HCT116 (cell line): ENCODE data around the gene RNF121. TPM values are rescaled to one million over a fixed set of nuclear protein-coding genes. Genes with fewer than 3 reads are reported as not detected.

Experiments
- ATAC-seq: fragments of 200-7000 bp; cut with Tn5 transposase; 2 replicates; pipeline ENCODE4 v1.9.1; 2020; ENCODE audit warnings: mild to moderate bottlenecking, moderate library complexity
- BruUV-seq: library from RNA; stranded (reverse); fragments of 400-500 nt; replicated peaks from 2 replicates; lab custom pipeline; 2021; lab: Mats Ljungman, UMichigan
- CTCF ChIA-PET: fragments of 300-600 bp; sonication (Branson Sonifier 250); formaldehyde crosslinking; loops from one replicate; lab custom pipeline; 2021; ENCODE audit warnings: antibody characterized with exemption; lab: Charles Lee
- POLR2A ChIA-PET: fragments of 300-600, 350-600 bp; sonication (Branson Sonifier 250); formaldehyde crosslinking; loops from one replicate; lab custom pipeline; 2021; ENCODE audit warnings: antibody characterized with exemption; lab: Charles Lee
- RAD21 ChIA-PET, 2 experiments: fragments of 300-600 bp; sonication (Branson Sonifier 250); formaldehyde crosslinking; loops; one replicate each; lab custom pipeline; 2023; ENCODE audit warnings: low total read pairs in 2 of 2; ENCODE audit not compliant: uncharacterized antibody in 2 of 2, unreplicated experiment in 2 of 2, low non-redundant PET in 1 of 2; lab: Charles Lee
- DNase-seq: peaks from one replicate; pipeline ENCODE4 v3.0.0-alpha.2; 2010; ENCODE audit warnings: low read depth, low spot score
- H2AFZ ChIP-seq: fragments of 200-600 bp; shearing (Covaris generic), sonication (generic); 2 replicates; pipeline ENCODE4 v1.6.1; 2017; ENCODE audit warnings: low read depth, mixed run types, mixed read lengths, antibody characterized with exemption, low read length; ENCODE audit not compliant: poor library complexity, severe bottlenecking
- H3K27ac ChIP-seq: 2 replicates; pipeline ENCODE4 v1.5.1; 2012; ENCODE audit warnings: low read depth, low read length
- H3K27me3 ChIP-seq: fragments of 200-600 bp; sonication (generic); 2 replicates; pipeline ENCODE4 v1.6.1; 2016; ENCODE audit warnings: mixed run types, low read length, mixed read lengths; ENCODE audit not compliant: insufficient read depth
- H3K36me3 ChIP-seq, 2 experiments: fragments of 200-500 bp in 1 of 2; fragments of 200-600 bp in 1 of 2; sonication (Bioruptor generic) in 1 of 2; sonication (generic) in 1 of 2; 2 replicates each; pipeline versions ENCODE4 v1.5.1 to v1.6.1; 2014 to 2016; ENCODE audit warnings: low read length in 2 of 2, inconsistent platforms in 1 of 2, mixed read lengths in 1 of 2, mixed run types in 1 of 2; ENCODE audit not compliant: insufficient read depth in 2 of 2, control insufficient read depth in 1 of 2
- H3K4me1 ChIP-seq, 2 experiments: fragments of 200-600 bp in 1 of 2; sonication (generic) in 1 of 2; 2 replicates each; pipeline versions ENCODE4 v1.5.1 to v1.6.1; 2012 to 2017; ENCODE audit warnings: low read length in 2 of 2, inconsistent platforms in 1 of 2, mild to moderate bottlenecking in 1 of 2, mixed read lengths in 1 of 2, mixed run types in 1 of 2, moderate library complexity in 1 of 2; ENCODE audit not compliant: insufficient read depth in 2 of 2, control insufficient read depth in 1 of 2
- H3K4me2 ChIP-seq: fragments of 200-600 bp; sonication (generic); 2 replicates; pipeline ENCODE4 v1.6.1; 2017; ENCODE audit warnings: mixed run types, low read length, mixed read lengths
- H3K4me3 ChIP-seq, 2 experiments: fragments of 200-600 bp in 1 of 2; sonication (generic) in 1 of 2; replicated peaks in 1 of 2; 2 replicates each; pipeline ENCODE4 v1.5.1; 2011 to 2016; ENCODE audit warnings: low read length in 2 of 2, control low read depth in 1 of 2, low read depth in 1 of 2, mild to moderate bottlenecking in 1 of 2, mixed read lengths in 1 of 2, mixed run types in 1 of 2
- H3K79me2 ChIP-seq: fragments of 200-600 bp; sonication (generic); 2 replicates; pipeline ENCODE4 v1.6.1; 2017; ENCODE audit warnings: mild to moderate bottlenecking, mixed run types, low read length, moderate library complexity, mixed read lengths; ENCODE audit not compliant: insufficient read depth
- H3K9ac ChIP-seq: fragments of 200-600 bp; sonication (generic); 2 replicates; pipeline ENCODE4 v1.6.1; 2016; ENCODE audit warnings: low read length, mixed read lengths
- H3K9me2 ChIP-seq: fragments of 200-600 bp; sonication (generic), shearing (Covaris generic); 2 replicates; pipeline ENCODE4 v1.6.1; 2017; ENCODE audit warnings: mixed run types, mild to moderate bottlenecking, moderate library complexity; ENCODE audit not compliant: insufficient read depth
- H3K9me3 ChIP-seq, 2 experiments: fragments of 200-500 bp in 1 of 2; fragments of 200-600 bp in 1 of 2; sonication (Bioruptor generic) in 1 of 2; sonication (generic) in 1 of 2; 2 replicates each; pipeline ENCODE4 v1.6.1; 2014 to 2017; ENCODE audit warnings: low read length in 2 of 2, mixed read lengths in 2 of 2, inconsistent platforms in 1 of 2, low read depth in 1 of 2, mild to moderate bottlenecking in 1 of 2, mixed run types in 1 of 2, moderate library complexity in 1 of 2; ENCODE audit not compliant: control insufficient read depth in 1 of 2, insufficient read depth in 1 of 2
- H4K20me1 ChIP-seq: fragments of 200-600 bp; sonication (generic), shearing (Covaris generic); 2 replicates; pipeline ENCODE4 v1.6.1; 2017; ENCODE audit warnings: mixed run types, mild to moderate bottlenecking, moderate library complexity; ENCODE audit not compliant: insufficient read depth
- CBX3 ChIP-seq: IDR thresholded peaks from 2 replicates; pipeline ENCODE4 v1.6.1; 2012; ENCODE audit warnings: low read depth
- CEBPB ChIP-seq: IDR thresholded peaks from 2 replicates; pipeline ENCODE4 v1.6.1; 2012; ENCODE audit warnings: low read depth
- ELF1 ChIP-seq: IDR thresholded peaks from 2 replicates; pipeline ENCODE4 v1.6.1; 2012; ENCODE audit warnings: low read depth, borderline replicate concordance
- EZH2 ChIP-seq: fragments of 200-600 bp; sonication (generic); IDR thresholded peaks from 2 replicates; pipeline ENCODE4 v1.6.1; 2017; ENCODE audit warnings: antibody characterized with exemption, mixed run types
- EZH2phosphoT487 ChIP-seq: fragments of 200-600 bp; IDR thresholded peaks from 2 replicates; pipeline ENCODE4 v1.6.1; 2018; ENCODE audit warnings: antibody characterized with exemption, borderline replicate concordance
- FOSL1 ChIP-seq: IDR thresholded peaks from 2 replicates; pipeline ENCODE4 v1.6.1; 2012; ENCODE audit warnings: low read depth
- JUND ChIP-seq: IDR thresholded peaks from 2 replicates; pipeline ENCODE4 v1.6.1; 2012
- MAX ChIP-seq: IDR thresholded peaks from 2 replicates; pipeline ENCODE4 v1.6.1; 2012
- POLR2A ChIP-seq: IDR thresholded peaks from 2 replicates; pipeline ENCODE4 v1.7.0; 2011; ENCODE audit warnings: borderline replicate concordance; ENCODE audit not compliant: insufficient read depth, insufficient read length; ENCODE audit errors: extremely low read depth
- POLR2AphosphoS5 ChIP-seq: IDR thresholded peaks from 2 replicates; pipeline ENCODE4 v1.6.1; 2011; ENCODE audit warnings: mild to moderate bottlenecking, low read depth, low read length, moderate library complexity
- RAD21 ChIP-seq: IDR thresholded peaks from 2 replicates; pipeline ENCODE4 v1.6.1; 2012; ENCODE audit warnings: low read depth, mild to moderate bottlenecking
- SIN3A ChIP-seq: IDR thresholded peaks from 2 replicates; pipeline ENCODE4 v1.6.1; 2012; ENCODE audit warnings: low read depth
- SP1 ChIP-seq: IDR thresholded peaks from 2 replicates; pipeline ENCODE4 v1.6.1; 2012; ENCODE audit warnings: low read depth
- SRF ChIP-seq: IDR thresholded peaks from 2 replicates; pipeline ENCODE4 v1.6.1; 2012; ENCODE audit warnings: low read depth
- TCF7L2 ChIP-seq: IDR thresholded peaks from 2 replicates; pipeline ENCODE4 v1.7.0; 2011; ENCODE audit warnings: borderline replicate concordance, inconsistent platforms; ENCODE audit not compliant: insufficient read depth, insufficient read length; ENCODE audit errors: extremely low read depth
- YY1 ChIP-seq: IDR thresholded peaks from 2 replicates; pipeline ENCODE4 v1.6.1; 2011; ENCODE audit warnings: low read length, low read depth, moderate library complexity, mild to moderate bottlenecking; ENCODE audit not compliant: insufficient replicate concordance; ENCODE audit errors: extremely low read depth
- ZBTB33 ChIP-seq: IDR thresholded peaks from 2 replicates; pipeline ENCODE4 v1.6.1; 2011; ENCODE audit warnings: mild to moderate bottlenecking, low read length, moderate library complexity; ENCODE audit not compliant: insufficient replicate concordance; ENCODE audit errors: extremely low read depth
- ZNF274 ChIP-seq: fragments of 200-500 bp; sonication (Bioruptor generic); IDR thresholded peaks from 2 replicates; pipeline ENCODE4 v1.6.1; 2014; ENCODE audit warnings: mild to moderate bottlenecking, low read depth, low read length, inconsistent platforms
- intact Hi-C: fragments of 100-400 bp; cut with micrococcal nuclease; formaldehyde crosslinking; loops from 2 replicates; pipeline ENCODE4 v1.10.0; 2022
- total RNA-seq: library from RNA; stranded (reverse); gene quantifications from one replicate; pipeline ENCODE4 v1.2.1, GENCODE V29; 2021; ENCODE audit not compliant: unreplicated experiment

Gene RNF121
- total RNA-seq, 1 experiment from 2014 or later = 24.5 TPM

- TF ChIP-seq TCF7L2 (no peak), CBX3 (no peak), CEBPB (no peak), FOSL1 (no peak), SIN3A (no peak), POLR2A (no peak), ZBTB33 (no peak), EZH2 (no peak), RAD21 (no peak), POLR2AphosphoS5 (no peak), SRF (no peak), EZH2phosphoT487 (no peak)
These were observed 1.9 kb downstream of the RNF121 start (continued) for GRCh38 chr11:71930556-71931244.

GRCh38 chr11:71931245-71931602 is 2.4 kb downstream of the RNF121 start:
- Histone ChIP-seq H3K9me3 (no peaks in the 10 kb centered on the region), H3K36me3 (no peaks in the 10 kb centered on the region), H3K9ac (no peak overlapping the region), H3K4me3 (no peak overlapping the region), H2AFZ (no peak overlapping the region), H3K27me3 (no peaks in the 10 kb centered on the region), H3K27ac (no peak overlapping the region), H3K9me2 (no peaks in the 10 kb centered on the region), H3K4me2 (no peak overlapping the region), H4K20me1 (no peaks in the 10 kb centered on the region)
- POLR2A ChIA-PET = no interaction called here
- no TSS peak for BruUV-seq
- ATAC-seq (no peak), DNase-seq (no peak)
- intact Hi-C loops = no loop called here
- TF ChIP-seq ZNF274 (no peak), EZH2 (no peak), SIN3A (no peak), ZBTB33 (no peak), SP1 (no peak), FOSL1 (no peak), CBX3 (no peak), ELF1 (no peak), JUND (no peak), EZH2phosphoT487 (no peak), MAX (no peak), RAD21 (no peak), YY1 (no peak)
- TF ChIP-seq, all 23 proteins: peak for 0
- Histone ChIP-seq H3K4me1 (peaks cover 4 to 23% of the 10 kb centered on the region in 2 experiments), H3K79me2 (peaks cover 85% of the 10 kb centered on the region)
- CTCF ChIA-PET = no interaction called here
- RAD21 ChIA-PET = no interaction called here
